Lower lobe of right lung (tissue), 2 donors: ENCODE measurements around the gene GFPT1. TPM values are rescaled to one million over a fixed set of nuclear protein-coding genes. Genes with fewer than 3 reads are reported as not detected.

Source experiments
- ATAC-seq, 2 donors: fragments of 200-7000 bp; cut with Tn5 transposase; one replicate each; pipeline ENCODE4 v1.9.1; 2020 to 2022; ENCODE audit warnings: mild to moderate bottlenecking in 2 of 2, moderate library complexity in 2 of 2
- DNase-seq: peaks from one replicate; pipeline ENCODE4 v3.0.0-alpha.2; 2020
- H3K27ac ChIP-seq: fragments of 200-600 bp; one replicate; pipeline ENCODE4 v1.8.0; 2022
- H3K27me3 ChIP-seq: fragments of 200-600 bp; one replicate; pipeline ENCODE4 v1.8.0; 2022; ENCODE audit warnings: low read depth
- H3K36me3 ChIP-seq: fragments of 200-600 bp; one replicate; pipeline ENCODE4 v1.8.0; 2022; ENCODE audit warnings: mild to moderate bottlenecking
- H3K4me1 ChIP-seq: fragments of 200-600 bp; one replicate; pipeline ENCODE4 v1.8.0; 2022
- H3K4me3 ChIP-seq: fragments of 200-600 bp; one replicate; pipeline ENCODE4 v1.8.0; 2022; ENCODE audit warnings: mild to moderate bottlenecking
- H3K9me3 ChIP-seq: fragments of 200-600 bp; one replicate; pipeline ENCODE4 v1.8.0; 2022
- intact Hi-C: fragments of 100-400 bp; cut with DNase I; formaldehyde crosslinking; loops from one replicate; pipeline ENCODE4 v1.11.0; 2022
- total RNA-seq: library from RNA; stranded (reverse); fragmentation: NEBNext Ultra II Directional; extraction: Animal tissue kit (Norgen Biotek cat#: 25700); gene quantifications from one replicate; pipeline ENCODE4 v1.2.1, GENCODE V29; 2021
- TF ChIP-seq, protein P1 (sequence below): fragments of 200-600 bp; IDR thresholded peaks from one replicate; pipeline ENCODE4 v1.8.0; 2022; ENCODE audit warnings: antibody characterized with exemption, mild to moderate bottlenecking
- donor health status: DM: no; HTN: yes; CAD: no; lungs with severe emphysema.

The GFPT1 gene
- total RNA-seq, 1 donor from 2014 or later: 59.9 TPM

DNA sequence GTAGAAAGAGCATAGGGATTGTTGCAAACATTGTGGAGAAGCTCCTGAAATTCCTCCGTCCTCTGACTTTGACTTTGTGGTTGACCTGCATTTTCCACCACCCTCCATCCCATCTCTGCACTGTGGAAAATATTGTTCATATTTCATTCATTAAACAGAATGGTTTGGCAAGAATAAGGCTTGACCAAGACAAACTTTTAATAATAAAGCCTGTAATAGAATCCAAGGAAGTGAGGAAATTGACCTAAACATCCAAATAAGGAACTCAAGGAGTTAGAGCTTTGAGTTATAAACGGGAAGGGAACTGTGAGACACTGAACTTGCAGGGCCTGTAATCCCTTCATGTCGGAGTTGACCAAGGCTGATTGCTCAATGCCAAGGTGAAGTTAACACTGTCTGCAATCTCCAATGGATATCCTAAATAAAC, 115.2 kb downstream of the GFPT1 start:
- peak; percentile 67 to 72 for ATAC-seq

More for the DNA sequence above, 115.2 kb downstream of the GFPT1 start:
- no peak for DNase-seq
- H3K4me3 ChIP-seq: no peak overlapping the region
- no peak overlapping the region for H3K27ac ChIP-seq
- H3K36me3 ChIP-seq: no peaks in the 10 kb centered on the region
- no peaks in the 10 kb centered on the region for H3K9me3 ChIP-seq
- peaks cover 11% of the 10 kb centered on the region for H3K4me1 ChIP-seq
- intact Hi-C loops: no loop called here
- no peaks in the 10 kb centered on the region for H3K27me3 ChIP-seq
- TF ChIP-seq, protein P1, sequence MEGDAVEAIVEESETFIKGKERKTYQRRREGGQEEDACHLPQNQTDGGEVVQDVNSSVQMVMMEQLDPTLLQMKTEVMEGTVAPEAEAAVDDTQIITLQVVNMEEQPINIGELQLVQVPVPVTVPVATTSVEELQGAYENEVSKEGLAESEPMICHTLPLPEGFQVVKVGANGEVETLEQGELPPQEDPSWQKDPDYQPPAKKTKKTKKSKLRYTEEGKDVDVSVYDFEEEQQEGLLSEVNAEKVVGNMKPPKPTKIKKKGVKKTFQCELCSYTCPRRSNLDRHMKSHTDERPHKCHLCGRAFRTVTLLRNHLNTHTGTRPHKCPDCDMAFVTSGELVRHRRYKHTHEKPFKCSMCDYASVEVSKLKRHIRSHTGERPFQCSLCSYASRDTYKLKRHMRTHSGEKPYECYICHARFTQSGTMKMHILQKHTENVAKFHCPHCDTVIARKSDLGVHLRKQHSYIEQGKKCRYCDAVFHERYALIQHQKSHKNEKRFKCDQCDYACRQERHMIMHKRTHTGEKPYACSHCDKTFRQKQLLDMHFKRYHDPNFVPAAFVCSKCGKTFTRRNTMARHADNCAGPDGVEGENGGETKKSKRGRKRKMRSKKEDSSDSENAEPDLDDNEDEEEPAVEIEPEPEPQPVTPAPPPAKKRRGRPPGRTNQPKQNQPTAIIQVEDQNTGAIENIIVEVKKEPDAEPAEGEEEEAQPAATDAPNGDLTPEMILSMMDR: no peak

Other genes with a start within 250 kb of the GFPT1 start
- 44.2 TPM for gene NFU1, start 50.2 kb upstream of the GFPT1 start, total RNA-seq